CD8-positive, alpha-beta memory T cell (primary cell): Measurements from ENCODE around the gene TMEM132C. TPM values are rescaled to one million over a fixed set of nuclear protein-coding genes. Genes with fewer than 3 reads are reported as not detected.

Experiments
- CTCF ChIA-PET: fragments of 350-600 bp; sonication (Branson Sonifier 250); formaldehyde crosslinking; loops from one replicate; lab custom pipeline; 2021; ENCODE audit warnings: antibody characterized with exemption; lab: Charles Lee
- POLR2A ChIA-PET: fragments of 350-600 bp; sonication (Branson Sonifier 250); formaldehyde crosslinking; loops from one replicate; lab custom pipeline; 2021; ENCODE audit warnings: antibody characterized with exemption; lab: Charles Lee
- DNase-seq, 5 donors: peaks; one replicate each; pipeline versions ENCODE4 v3.0.0 to v3.0.0-alpha.2; 2020 to 2022; ENCODE audit warnings: mixed read lengths in 1 of 5
- H3K27ac ChIP-seq: one replicate; pipeline ENCODE4 v1.7.0; 2013; ENCODE audit warnings: low read depth, mild to moderate bottlenecking, low read length, moderate library complexity
- H3K27me3 ChIP-seq: 2 replicates; pipeline ENCODE4 v1.7.0; 2013; ENCODE audit warnings: low read length, mild to moderate bottlenecking; ENCODE audit not compliant: insufficient read depth, poor library complexity, severe bottlenecking
- H3K36me3 ChIP-seq: 2 replicates; pipeline ENCODE4 v1.7.0; 2013; ENCODE audit warnings: mild to moderate bottlenecking, low read length, moderate library complexity; ENCODE audit not compliant: insufficient read depth
- H3K4me1 ChIP-seq: 2 replicates; pipeline ENCODE4 v1.7.0; 2013; ENCODE audit warnings: mild to moderate bottlenecking, low read length, moderate library complexity; ENCODE audit not compliant: insufficient read depth
- H3K4me3 ChIP-seq: 2 replicates; pipeline ENCODE4 v1.7.0; 2013; ENCODE audit warnings: mild to moderate bottlenecking, low read length
- H3K9me3 ChIP-seq: 2 replicates; pipeline ENCODE4 v1.7.0; 2013; ENCODE audit warnings: mild to moderate bottlenecking, low read length
- H3K27ac Mint-ChIP-seq, 8 donors: one replicate each; pipeline ENCODE4 v1.8.0; 2020 to 2021; ENCODE audit warnings: mixed read lengths in 8 of 8, mild to moderate bottlenecking in 6 of 8, inconsistent platforms in 3 of 8, moderate library complexity in 3 of 8
- H3K27me3 Mint-ChIP-seq, 2 donors: one replicate each; pipeline ENCODE4 v1.8.0; 2020 to 2021; ENCODE audit warnings: mixed read lengths in 2 of 2, mild to moderate bottlenecking in 1 of 2, moderate library complexity in 1 of 2
- H3K36me3 Mint-ChIP-seq, 3 donors: one replicate each; pipeline ENCODE4 v1.8.0; 2020 to 2021; ENCODE audit warnings: mixed read lengths in 3 of 3, inconsistent platforms in 1 of 3, mild to moderate bottlenecking in 1 of 3
- H3K4me1 Mint-ChIP-seq, 3 donors: one replicate each; pipeline ENCODE4 v1.8.0; 2020 to 2021; ENCODE audit warnings: mixed read lengths in 3 of 3, inconsistent platforms in 1 of 3, mild to moderate bottlenecking in 1 of 3
- H3K4me3 Mint-ChIP-seq, 7 donors: one replicate each; pipeline ENCODE4 v1.8.0; 2020 to 2021; ENCODE audit warnings: mixed read lengths in 7 of 7, mild to moderate bottlenecking in 6 of 7, moderate library complexity in 4 of 7, inconsistent platforms in 2 of 7
- H3K9me3 Mint-ChIP-seq, 5 donors: one replicate each; pipeline ENCODE4 v1.8.0; 2020 to 2022; ENCODE audit warnings: mixed read lengths in 5 of 5, mild to moderate bottlenecking in 3 of 5, moderate library complexity in 2 of 5, inconsistent platforms in 1 of 5
- polyA plus RNA-seq: library from polyadenylated mRNA; unstranded; fragments of 300-500 nt; fragmentation: Illumina TruSeq; gene quantifications from one replicate; pipeline ENCODE4 v1.2.3, GENCODE V29; 2021
- total RNA-seq, 2 experiments: library from RNA; stranded (reverse); gene quantifications; one replicate each; pipeline ENCODE4 v1.2.3, GENCODE V29; 2021

Gene TMEM132C
- total and polyA plus RNA-seq, 3 experiments from 2014 or later: not detected

DNA sequence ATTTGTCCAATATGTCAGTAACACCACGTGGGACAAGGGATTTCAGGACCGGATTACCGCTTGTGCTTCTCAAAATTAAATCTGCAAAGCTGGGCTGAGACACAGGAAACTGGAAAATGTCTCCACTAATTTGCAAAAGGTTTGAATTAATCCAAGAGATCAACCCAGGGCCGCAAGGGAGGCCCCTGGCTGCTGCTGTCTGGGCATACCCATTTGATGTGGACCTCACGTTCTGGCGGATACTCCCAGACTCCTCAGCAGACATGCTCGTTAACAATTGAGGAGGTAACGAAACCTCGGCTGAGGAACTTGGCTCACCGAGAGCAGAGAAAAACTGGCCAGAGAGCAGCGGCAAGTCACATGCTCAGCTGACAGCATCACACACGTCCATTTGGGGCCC is 376.2 kb downstream of the TMEM132C start:
- H3K27ac Mint-ChIP-seq: no peak overlapping the region
- ChIA-PET POLR2A (no interaction called here), CTCF (no interaction called here)
- H3K4me3 Mint-ChIP-seq: no peak overlapping the region
- H3K4me3 ChIP-seq: no peak overlapping the region
- no peaks in the 10 kb centered on the region for H3K36me3 ChIP-seq
- H3K9me3 Mint-ChIP-seq: peaks cover 0 to 2% (median 0%) of the 10 kb centered on the region in 5 donors
- DNase-seq: no peak
- H3K27ac ChIP-seq: no peak overlapping the region
- H3K27me3 ChIP-seq: no peaks in the 10 kb centered on the region
- H3K4me1 ChIP-seq: no peaks in the 10 kb centered on the region
- H3K4me1 Mint-ChIP-seq: peaks cover 4 to 10% (median 5%) of the 10 kb centered on the region in 3 donors
- H3K36me3 Mint-ChIP-seq: peaks cover 0 to 4% (median 0%) of the 10 kb centered on the region in 3 donors
- H3K27me3 Mint-ChIP-seq: peaks cover 0 to 3% of the 10 kb centered on the region in 2 donors
- no peaks in the 10 kb centered on the region for H3K9me3 ChIP-seq

DNA sequence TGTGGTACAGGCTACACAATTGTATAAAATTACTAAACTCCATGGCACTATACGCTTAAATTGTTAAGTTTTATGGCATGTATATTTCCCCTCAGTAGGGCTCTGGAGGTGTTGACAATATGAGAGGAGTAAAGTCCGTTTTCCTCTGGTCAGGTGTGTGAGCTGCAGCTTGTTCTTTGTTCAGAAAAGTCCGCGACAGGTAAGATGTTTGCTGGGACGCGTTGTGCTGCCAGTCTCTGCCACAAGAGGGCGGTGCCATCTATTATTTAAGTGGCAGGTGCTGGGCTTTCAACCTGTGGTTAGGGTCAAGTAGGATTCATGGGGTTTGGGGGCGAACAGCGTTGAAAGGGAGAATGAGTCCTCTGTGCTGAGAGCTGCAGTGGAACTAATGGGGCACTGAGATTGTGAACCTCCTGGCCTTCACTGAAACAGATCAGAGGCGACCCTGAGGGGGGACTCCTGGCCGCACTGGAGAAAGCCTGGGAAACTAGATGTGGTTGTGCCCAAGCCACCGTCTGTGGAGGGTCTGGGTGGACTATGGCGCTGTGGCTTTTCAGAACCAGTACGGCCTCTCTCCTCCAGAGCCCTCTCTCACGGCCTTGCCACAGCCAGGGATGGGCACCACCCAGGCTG is 377.8 kb downstream of the TMEM132C start:
- POLR2A ChIA-PET: no interaction called here
- Histone ChIP-seq H3K4me1 (no peaks in the 10 kb centered on the region), H3K27ac (no peak overlapping the region), H3K9me3 (no peaks in the 10 kb centered on the region), H3K4me3 (no peak overlapping the region), H3K36me3 (no peaks in the 10 kb centered on the region), H3K27me3 (no peaks in the 10 kb centered on the region)
- H3K27ac Mint-ChIP-seq: no peak overlapping the region
- no peak overlapping the region for H3K4me3 Mint-ChIP-seq
- peaks cover 0 to 4% (median 0%) of the 10 kb centered on the region in 3 donors for H3K36me3 Mint-ChIP-seq
- H3K27me3 Mint-ChIP-seq: peaks cover 0 to 3% of the 10 kb centered on the region in 2 donors
- H3K9me3 Mint-ChIP-seq: peaks cover 0 to 2% (median 0%) of the 10 kb centered on the region in 5 donors
- DNase-seq: peak in 4 of 5 donors; percentile 7 to 49 (median 20)
- CTCF ChIA-PET: no interaction called here
- peaks cover 4 to 11% (median 8%) of the 10 kb centered on the region in 3 donors for H3K4me1 Mint-ChIP-seq

- Mint-ChIP-seq H3K9me3 (peaks cover 0 to 2% (median 0%) of the 10 kb centered on the region in 5 donors), H3K36me3 (no peaks in the 10 kb centered on the region), H3K27me3 (peaks cover 3 to 5% of the 10 kb centered on the region in 2 donors), H3K27ac (peak overlapping the region in 4 of 8 donors; percentile 5 to 73 (median 38)), H3K4me1 (peaks cover 0 to 10% (median 6%) of the 10 kb centered on the region in 3 donors), H3K4me3 (no peak overlapping the region)
- Histone ChIP-seq H3K36me3 (no peaks in the 10 kb centered on the region), H3K9me3 (no peaks in the 10 kb centered on the region), H3K27me3 (no peaks in the 10 kb centered on the region), H3K4me1 (no peaks in the 10 kb centered on the region), H3K4me3 (no peak overlapping the region), H3K27ac (no peak overlapping the region)
- ChIA-PET CTCF (no interaction called here), POLR2A (no interaction called here)
- DNase-seq: no peak
Measured at GRCh38 chr12:128649902-128650301, 382.9 kb downstream of the TMEM132C start.

GRCh38 chr12:128652136-128652751 is 385.3 kb downstream of the TMEM132C start:
- H3K9me3 Mint-ChIP-seq: peaks cover 0 to 2% (median 0%) of the 10 kb centered on the region in 5 donors
- Histone ChIP-seq H3K9me3 (no peaks in the 10 kb centered on the region), H3K4me1 (no peaks in the 10 kb centered on the region), H3K27ac (no peak overlapping the region), H3K4me3 (no peak overlapping the region), H3K36me3 (no peaks in the 10 kb centered on the region), H3K27me3 (no peaks in the 10 kb centered on the region)
- H3K36me3 Mint-ChIP-seq: no peaks in the 10 kb centered on the region
- no peak overlapping the region for H3K4me3 Mint-ChIP-seq
- H3K4me1 Mint-ChIP-seq: peaks cover 0 to 5% (median 3%) of the 10 kb centered on the region in 3 donors
- DNase-seq: no peak
- POLR2A ChIA-PET: no interaction called here
- CTCF ChIA-PET: no interaction called here
- H3K27ac Mint-ChIP-seq: no peak overlapping the region
- peaks cover 4 to 5% of the 10 kb centered on the region in 2 donors for H3K27me3 Mint-ChIP-seq

GRCh38 chr12:128654468-128654867 is 387.5 kb downstream of the TMEM132C start:
- no peak for DNase-seq
- no peak overlapping the region for H3K4me3 Mint-ChIP-seq
- Histone ChIP-seq H3K36me3 (no peaks in the 10 kb centered on the region), H3K27me3 (no peaks in the 10 kb centered on the region), H3K4me3 (no peak overlapping the region), H3K4me1 (no peaks in the 10 kb centered on the region), H3K27ac (no peak overlapping the region), H3K9me3 (no peaks in the 10 kb centered on the region)
- H3K27me3 Mint-ChIP-seq: peaks cover 4 to 10% of the 10 kb centered on the region in 2 donors
- H3K27ac Mint-ChIP-seq: no peak overlapping the region
- ChIA-PET CTCF (no interaction called here), POLR2A (no interaction called here)
- H3K9me3 Mint-ChIP-seq: no peaks in the 10 kb centered on the region
- H3K36me3 Mint-ChIP-seq: no peaks in the 10 kb centered on the region
- peaks cover 0 to 5% (median 3%) of the 10 kb centered on the region in 3 donors for H3K4me1 Mint-ChIP-seq

DNA sequence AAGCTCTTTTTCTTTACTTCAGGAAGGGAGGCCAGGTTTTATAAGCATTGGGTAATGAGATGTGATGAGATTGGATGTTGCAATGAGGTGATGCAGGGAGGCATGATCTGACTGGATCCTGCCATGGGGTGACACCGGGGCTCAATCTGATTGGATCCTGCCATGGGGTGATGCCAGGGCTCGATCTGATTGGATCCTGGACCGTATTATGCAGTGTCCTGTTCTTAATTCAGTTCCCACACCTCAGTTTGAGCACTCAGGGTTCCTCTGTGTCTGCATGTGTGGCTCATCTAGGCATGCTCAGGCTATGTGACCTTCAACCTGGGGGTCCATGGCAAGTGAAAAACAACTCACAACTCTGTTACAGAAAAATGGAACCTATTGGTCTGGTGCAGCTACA is 390.4 kb downstream of the TMEM132C start:
- no peaks in the 10 kb centered on the region for H3K4me1 Mint-ChIP-seq
- no peak overlapping the region for H3K4me3 Mint-ChIP-seq
- H3K4me1 ChIP-seq: no peaks in the 10 kb centered on the region
- POLR2A ChIA-PET: no interaction called here
- H3K9me3 ChIP-seq: no peaks in the 10 kb centered on the region
- no peak overlapping the region for H3K4me3 ChIP-seq
- H3K27me3 Mint-ChIP-seq: peaks cover 3 to 11% of the 10 kb centered on the region in 2 donors
- CTCF ChIA-PET: no interaction called here
- no peaks in the 10 kb centered on the region for H3K27me3 ChIP-seq
- no peaks in the 10 kb centered on the region for H3K36me3 Mint-ChIP-seq
- H3K9me3 Mint-ChIP-seq: no peaks in the 10 kb centered on the region
- no peak for DNase-seq
- no peak overlapping the region for H3K27ac Mint-ChIP-seq
- no peaks in the 10 kb centered on the region for H3K36me3 ChIP-seq
- no peak overlapping the region for H3K27ac ChIP-seq

DNA sequence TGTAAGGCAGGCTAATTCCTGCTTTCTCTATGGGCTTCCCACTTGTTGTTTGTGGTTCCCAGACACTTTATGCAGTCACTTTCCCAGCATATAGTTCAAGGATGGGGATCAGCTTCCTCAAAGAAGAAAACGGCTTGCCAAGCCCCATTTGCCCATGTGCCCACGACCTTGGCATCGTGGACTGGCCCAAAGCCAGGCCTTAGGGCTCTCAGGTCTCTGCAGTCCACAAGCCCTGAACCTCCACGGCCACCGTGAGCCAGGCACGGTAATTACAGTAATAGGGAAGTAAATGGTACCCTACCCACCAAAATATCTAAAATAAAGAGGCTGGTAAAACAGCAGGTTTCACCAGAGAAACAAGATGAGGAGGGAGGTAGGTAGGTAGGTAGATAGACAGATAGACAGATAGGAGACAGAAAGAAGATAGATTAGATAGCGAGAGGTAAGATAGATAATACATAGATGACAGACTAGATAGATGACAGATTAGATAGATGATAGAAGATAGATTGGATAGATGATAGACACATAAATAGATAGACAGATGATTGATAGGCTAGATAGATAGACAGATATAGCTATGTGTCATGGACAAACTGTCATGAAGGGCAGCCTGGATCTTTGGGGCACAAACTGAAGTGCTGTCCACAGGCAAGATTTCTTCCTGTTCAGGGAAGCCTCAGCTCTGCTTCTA is 393.7 kb downstream of the TMEM132C start:
- Histone ChIP-seq H3K9me3 (no peaks in the 10 kb centered on the region), H3K4me3 (no peak overlapping the region), H3K27ac (no peak overlapping the region), H3K36me3 (no peaks in the 10 kb centered on the region), H3K27me3 (no peaks in the 10 kb centered on the region), H3K4me1 (no peaks in the 10 kb centered on the region)
- Mint-ChIP-seq H3K27me3 (peaks cover 0 to 6% of the 10 kb centered on the region in 2 donors), H3K27ac (no peak overlapping the region), H3K9me3 (peaks cover 0 to 3% (median 0%) of the 10 kb centered on the region in 5 donors), H3K36me3 (no peaks in the 10 kb centered on the region), H3K4me3 (no peak overlapping the region), H3K4me1 (no peaks in the 10 kb centered on the region)
- ChIA-PET POLR2A (no interaction called here), CTCF (no interaction called here)
- DNase-seq: no peak

DNA sequence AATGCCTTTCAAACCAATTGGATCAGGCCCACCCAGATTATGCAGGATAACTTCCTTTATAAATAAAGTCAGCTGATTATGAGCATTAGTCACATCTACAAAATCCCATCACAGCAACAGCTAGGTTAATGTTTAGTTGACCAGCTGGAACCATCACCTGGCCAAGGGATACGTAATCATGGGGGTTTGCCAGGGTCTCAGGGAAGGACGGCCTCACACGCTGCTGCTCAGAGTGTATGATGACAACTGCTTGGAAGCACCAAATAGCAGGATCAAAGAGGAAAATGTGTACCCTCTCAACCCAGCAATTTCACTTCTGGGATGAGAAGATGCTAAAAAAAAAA is 394.2 kb downstream of the TMEM132C start:
- CTCF ChIA-PET: no interaction called here

More for the DNA sequence above, 394.2 kb downstream of the TMEM132C start:
- POLR2A ChIA-PET: no interaction called here
- Histone ChIP-seq H3K4me3 (no peak overlapping the region), H3K4me1 (no peaks in the 10 kb centered on the region), H3K36me3 (no peaks in the 10 kb centered on the region), H3K27me3 (no peaks in the 10 kb centered on the region), H3K9me3 (no peaks in the 10 kb centered on the region), H3K27ac (no peak overlapping the region)
- DNase-seq: no peak
- no peaks in the 10 kb centered on the region for H3K36me3 Mint-ChIP-seq
- no peaks in the 10 kb centered on the region for H3K4me1 Mint-ChIP-seq
- no peak overlapping the region for H3K4me3 Mint-ChIP-seq
- H3K27me3 Mint-ChIP-seq: peaks cover 0 to 6% of the 10 kb centered on the region in 2 donors
- H3K9me3 Mint-ChIP-seq: peaks cover 0 to 3% (median 0%) of the 10 kb centered on the region in 5 donors
- no peak overlapping the region for H3K27ac Mint-ChIP-seq
